ENCODE measurements around the gene CENPK.
"Not testable (repeated sequence)": the region's sequence is repeated elsewhere in the genome, so short reads cannot be mapped to it uniquely, and the experiment has no call there.

Gene CENPK

GRCh38 chr5:65546141-65546540 is 16.8 kb downstream of the CENPK start:
- DNase-seq (ENCODE audit: low spot score in 2 of 2) (no peak), ATAC-seq (ENCODE audit: low read depth) (no peak)
- Mint-ChIP-seq H3K4me3 (no peak overlapping the region), H3K36me3 (peaks cover 12% of the 10 kb centered on the region), H3K9me3 (no peaks in the 10 kb centered on the region), H3K4me1 (no peaks in the 10 kb centered on the region), H3K27ac (no peak overlapping the region), H3K27me3 (no peaks in the 10 kb centered on the region)

GRCh38 chr5:65544473-65544872 is 18.5 kb downstream of the CENPK start:
- Mint-ChIP-seq H3K27ac (no peak overlapping the region), H3K27me3 (no peaks in the 10 kb centered on the region), H3K9me3 (no peaks in the 10 kb centered on the region)

GRCh38 chr5:65539827-65540226 is 23.1 kb downstream of the CENPK start:
- DNase-seq (ENCODE audit: low spot score in 2 of 2) (no peak), ATAC-seq (ENCODE audit: low read depth) (no peak)
- H3K36me3 Mint-ChIP-seq, result peaks cover 12% of the 10 kb centered on the region
- no peaks in the 10 kb centered on the region for H3K9me3 Mint-ChIP-seq
- no peak overlapping the region for H3K4me3 Mint-ChIP-seq
- no peaks in the 10 kb centered on the region for H3K4me1 Mint-ChIP-seq
- H3K27me3 Mint-ChIP-seq, result no peaks in the 10 kb centered on the region
- no peak overlapping the region for H3K27ac Mint-ChIP-seq

More at GRCh38 chr5:65544473-65544872, 18.5 kb downstream of the CENPK start:
- Mint-ChIP-seq H3K4me1 (no peaks in the 10 kb centered on the region), H3K36me3 (peaks cover 15% of the 10 kb centered on the region), H3K4me3 (no peak overlapping the region)
- DNase-seq (ENCODE audit: low spot score in 2 of 2) (no peak), ATAC-seq (ENCODE audit: low read depth) (no peak)

GRCh38 chr5:65535529-65535987 is 27.4 kb downstream of the CENPK start:
- H3K36me3 Mint-ChIP-seq, result peaks cover 2% of the 10 kb centered on the region
- H3K4me3 Mint-ChIP-seq, result no peak overlapping the region
- ATAC-seq (ENCODE audit: low read depth) (no peak), DNase-seq (ENCODE audit: low spot score in 2 of 2) (no peak)
- H3K27me3 Mint-ChIP-seq, result no peaks in the 10 kb centered on the region
- H3K4me1 Mint-ChIP-seq, result no peaks in the 10 kb centered on the region
- no peak overlapping the region for H3K27ac Mint-ChIP-seq
- no peaks in the 10 kb centered on the region for H3K9me3 Mint-ChIP-seq

- H3K4me3 Mint-ChIP-seq, result no peak overlapping the region
- no peaks in the 10 kb centered on the region for H3K4me1 Mint-ChIP-seq
- DNase-seq (ENCODE audit: low spot score in 2 of 2) (no peak), ATAC-seq (ENCODE audit: low read depth) (no peak)
- peaks cover 4% of the 10 kb centered on the region for H3K36me3 Mint-ChIP-seq
- no peaks in the 10 kb centered on the region for H3K9me3 Mint-ChIP-seq
- no peaks in the 10 kb centered on the region for H3K27me3 Mint-ChIP-seq
- H3K27ac Mint-ChIP-seq, result no peak overlapping the region
Observed at GRCh38 chr5:65530904-65531303, 32.1 kb downstream of the CENPK start.

- H3K4me1 Mint-ChIP-seq, result no peaks in the 10 kb centered on the region
- H3K27me3 Mint-ChIP-seq, result no peaks in the 10 kb centered on the region
- no peak for ATAC-seq (ENCODE audit: low read depth)
- no peak overlapping the region for H3K27ac Mint-ChIP-seq
- H3K4me3 Mint-ChIP-seq, result no peak overlapping the region
- H3K36me3 Mint-ChIP-seq, result peaks cover 4% of the 10 kb centered on the region
- no peaks in the 10 kb centered on the region for H3K9me3 Mint-ChIP-seq
- no peak for DNase-seq (ENCODE audit: low spot score in 2 of 2)
Observed at GRCh38 chr5:65525726-65526125, 37.2 kb downstream of the CENPK start.

- no peak overlapping the region for H3K27ac Mint-ChIP-seq
- no peak overlapping the region for H3K4me3 Mint-ChIP-seq
- no peak for DNase-seq (ENCODE audit: low spot score in 2 of 2)
- no peak for ATAC-seq (ENCODE audit: low read depth)
- H3K9me3 Mint-ChIP-seq, result no peaks in the 10 kb centered on the region
- peaks cover 3% of the 10 kb centered on the region for H3K4me1 Mint-ChIP-seq
- H3K36me3 Mint-ChIP-seq, result no peaks in the 10 kb centered on the region
- no peaks in the 10 kb centered on the region for H3K27me3 Mint-ChIP-seq
Observed at GRCh38 chr5:65512170-65512937, 50.6 kb downstream of the CENPK start.

GRCh38 chr5:65508978-65509377 is 54.0 kb downstream of the CENPK start:
- Mint-ChIP-seq H3K27ac (no peak overlapping the region), H3K36me3 (no peaks in the 10 kb centered on the region), H3K9me3 (no peaks in the 10 kb centered on the region), H3K4me1 (peaks cover 3% of the 10 kb centered on the region), H3K27me3 (no peaks in the 10 kb centered on the region), H3K4me3 (no peak overlapping the region)
- DNase-seq (ENCODE audit: low spot score in 2 of 2), result no peak
- no peak for ATAC-seq (ENCODE audit: low read depth)

GRCh38 chr5:65506961-65507360 is 56.0 kb downstream of the CENPK start:
- no peaks in the 10 kb centered on the region for H3K27me3 Mint-ChIP-seq
- H3K9me3 Mint-ChIP-seq, result no peaks in the 10 kb centered on the region
- H3K4me3 Mint-ChIP-seq, result no peak overlapping the region
- DNase-seq (ENCODE audit: low spot score in 2 of 2) (no peak), ATAC-seq (ENCODE audit: low read depth) (no peak)
- no peaks in the 10 kb centered on the region for H3K36me3 Mint-ChIP-seq
- H3K27ac Mint-ChIP-seq, result no peak overlapping the region
- H3K4me1 Mint-ChIP-seq, result no peaks in the 10 kb centered on the region

GRCh38 chr5:65489119-65489518 is 73.8 kb downstream of the CENPK start:
- Mint-ChIP-seq H3K27me3 (no peaks in the 10 kb centered on the region), H3K36me3 (no peaks in the 10 kb centered on the region), H3K27ac (no peak overlapping the region), H3K9me3 (no peaks in the 10 kb centered on the region), H3K4me3 (no peak overlapping the region), H3K4me1 (no peaks in the 10 kb centered on the region)
- DNase-seq (ENCODE audit: low spot score in 2 of 2) (no peak), ATAC-seq (ENCODE audit: low read depth) (no peak)

GRCh38 chr5:65488038-65488687 is 74.8 kb downstream of the CENPK start:
- H3K27me3 Mint-ChIP-seq, H3K4me3 Mint-ChIP-seq, H3K36me3 Mint-ChIP-seq: not testable (repeated sequence)

GRCh38 chr5:65486803-65487202 is 76.2 kb downstream of the CENPK start:
- not testable (repeated sequence) for H3K9me3 Mint-ChIP-seq; H3K36me3 Mint-ChIP-seq; H3K27me3 Mint-ChIP-seq; DNase-seq (ENCODE audit: low spot score in 2 of 2); H3K4me3 Mint-ChIP-seq; ATAC-seq (ENCODE audit: low read depth); H3K27ac Mint-ChIP-seq
- peaks cover 10% of the 10 kb centered on the region for H3K4me1 Mint-ChIP-seq

More at GRCh38 chr5:65488038-65488687, 74.8 kb downstream of the CENPK start:
- H3K4me1 Mint-ChIP-seq; H3K27ac Mint-ChIP-seq; H3K9me3 Mint-ChIP-seq; DNase-seq (ENCODE audit: low spot score in 2 of 2); ATAC-seq (ENCODE audit: low read depth): not testable (repeated sequence)

GRCh38 chr5:65485405-65485804 is 77.6 kb downstream of the CENPK start:
- Mint-ChIP-seq H3K27ac (no peak overlapping the region), H3K27me3 (no peaks in the 10 kb centered on the region)

GRCh38 chr5:65483546-65484346 is 79.2 kb downstream of the CENPK start:
- no peaks in the 10 kb centered on the region for H3K27me3 Mint-ChIP-seq
- H3K4me3 Mint-ChIP-seq, result peak overlapping the region; percentile 99
- no peaks in the 10 kb centered on the region for H3K36me3 Mint-ChIP-seq
- peak in 1 of 2 donors; percentile 36 for DNase-seq (ENCODE audit: low spot score in 2 of 2)
- H3K4me1 Mint-ChIP-seq, result peaks cover 10% of the 10 kb centered on the region
- ATAC-seq (ENCODE audit: low read depth), result peak; percentile 39
- H3K27ac Mint-ChIP-seq, result peak overlapping the region; percentile 94
- no peaks in the 10 kb centered on the region for H3K9me3 Mint-ChIP-seq

More at GRCh38 chr5:65485405-65485804, 77.6 kb downstream of the CENPK start:
- Mint-ChIP-seq H3K4me3 (no peak overlapping the region), H3K4me1 (peaks cover 10% of the 10 kb centered on the region), H3K9me3 (no peaks in the 10 kb centered on the region), H3K36me3 (no peaks in the 10 kb centered on the region)
- ATAC-seq (ENCODE audit: low read depth) (no peak), DNase-seq (ENCODE audit: low spot score in 2 of 2) (no peak)

Measured in memory B cell (primary cell).